ENCODE data around the gene CARMIL1.
A peak's percentile ranks its signal among the peaks of the same experiment; 100 is the strongest.

CARMIL1 gene

DNA sequence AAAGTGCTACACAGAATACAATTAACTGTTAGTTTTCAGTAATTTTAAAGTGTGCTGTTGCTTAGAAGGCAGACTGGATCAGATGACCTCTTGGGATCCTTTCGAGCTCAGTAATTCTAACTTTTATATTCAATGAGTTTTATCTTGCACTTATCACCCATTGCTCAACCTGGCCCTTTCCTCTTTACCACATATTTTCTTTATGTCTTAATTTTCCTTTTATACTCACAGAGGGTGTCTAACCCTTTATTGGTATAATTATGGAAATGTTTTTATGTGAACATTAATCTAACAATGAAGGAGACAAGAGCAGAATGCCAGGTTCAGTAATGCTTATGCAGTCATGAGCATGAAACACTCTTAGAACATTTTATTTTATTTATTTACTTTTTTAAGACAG, 39.7 kb upstream of the CARMIL1 start:
- no peak overlapping the region for H3K4me3 ChIP-seq (replicated peaks; ENCODE audit: low read depth, low read length)
- TF ChIP-seq, protein P1, sequence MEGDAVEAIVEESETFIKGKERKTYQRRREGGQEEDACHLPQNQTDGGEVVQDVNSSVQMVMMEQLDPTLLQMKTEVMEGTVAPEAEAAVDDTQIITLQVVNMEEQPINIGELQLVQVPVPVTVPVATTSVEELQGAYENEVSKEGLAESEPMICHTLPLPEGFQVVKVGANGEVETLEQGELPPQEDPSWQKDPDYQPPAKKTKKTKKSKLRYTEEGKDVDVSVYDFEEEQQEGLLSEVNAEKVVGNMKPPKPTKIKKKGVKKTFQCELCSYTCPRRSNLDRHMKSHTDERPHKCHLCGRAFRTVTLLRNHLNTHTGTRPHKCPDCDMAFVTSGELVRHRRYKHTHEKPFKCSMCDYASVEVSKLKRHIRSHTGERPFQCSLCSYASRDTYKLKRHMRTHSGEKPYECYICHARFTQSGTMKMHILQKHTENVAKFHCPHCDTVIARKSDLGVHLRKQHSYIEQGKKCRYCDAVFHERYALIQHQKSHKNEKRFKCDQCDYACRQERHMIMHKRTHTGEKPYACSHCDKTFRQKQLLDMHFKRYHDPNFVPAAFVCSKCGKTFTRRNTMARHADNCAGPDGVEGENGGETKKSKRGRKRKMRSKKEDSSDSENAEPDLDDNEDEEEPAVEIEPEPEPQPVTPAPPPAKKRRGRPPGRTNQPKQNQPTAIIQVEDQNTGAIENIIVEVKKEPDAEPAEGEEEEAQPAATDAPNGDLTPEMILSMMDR (IDR thresholded peaks at IDR 0.05; ENCODE audit: low read length, missing control alignments) = no peak
- DNase-seq (ENCODE audit: low read depth) = no peak

DNA sequence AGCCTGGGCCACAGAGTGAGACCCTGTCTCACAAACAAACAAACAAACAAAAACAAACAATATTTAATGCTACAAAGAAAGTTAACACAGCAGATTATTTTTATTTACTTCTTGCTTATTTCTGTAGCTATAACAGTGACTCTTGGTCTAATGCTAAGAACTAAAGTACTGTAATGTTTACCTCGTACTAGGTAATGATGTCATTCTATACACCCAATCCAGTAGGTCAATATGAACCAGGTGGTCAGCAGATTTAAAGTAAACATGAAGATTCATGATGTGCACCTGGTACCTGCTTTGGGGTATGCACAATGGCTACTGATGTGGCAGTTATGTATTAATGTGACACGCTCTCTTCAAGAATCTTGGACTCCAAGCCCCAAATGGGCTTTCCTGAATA, 36.6 kb upstream of the CARMIL1 start:
- DNase-seq (ENCODE audit: low read depth) = no peak
- no peak overlapping the region for H3K4me3 ChIP-seq (replicated peaks; ENCODE audit: low read depth, low read length)
- TF ChIP-seq, protein P1 (IDR thresholded peaks at IDR 0.05; ENCODE audit: low read length, missing control alignments) = no peak

DNA sequence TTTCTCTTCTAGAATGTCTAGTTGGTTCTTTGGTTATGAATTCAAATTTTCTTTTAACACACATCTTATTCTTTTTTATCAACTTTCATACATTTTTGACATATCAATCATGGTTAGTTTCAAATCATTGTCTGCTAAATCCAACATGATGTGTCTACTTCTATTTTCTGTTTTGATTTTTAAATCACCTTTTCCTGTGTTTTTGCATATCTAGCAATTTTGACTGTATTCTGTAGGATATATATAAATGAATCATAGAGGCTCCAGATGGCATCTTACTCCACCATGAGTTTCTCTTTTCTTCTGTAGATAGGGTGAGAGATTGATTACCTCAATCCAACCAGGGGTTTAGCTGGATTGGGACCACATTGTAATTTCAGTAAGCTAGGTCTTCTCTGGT, 34.3 kb upstream of the CARMIL1 start:
- DNase-seq (ENCODE audit: low read depth) = no peak
- H3K4me3 ChIP-seq (replicated peaks; ENCODE audit: low read depth, low read length) = no peak overlapping the region
- TF ChIP-seq, protein P1 (IDR thresholded peaks at IDR 0.05; ENCODE audit: low read length, missing control alignments) = no peak

DNA sequence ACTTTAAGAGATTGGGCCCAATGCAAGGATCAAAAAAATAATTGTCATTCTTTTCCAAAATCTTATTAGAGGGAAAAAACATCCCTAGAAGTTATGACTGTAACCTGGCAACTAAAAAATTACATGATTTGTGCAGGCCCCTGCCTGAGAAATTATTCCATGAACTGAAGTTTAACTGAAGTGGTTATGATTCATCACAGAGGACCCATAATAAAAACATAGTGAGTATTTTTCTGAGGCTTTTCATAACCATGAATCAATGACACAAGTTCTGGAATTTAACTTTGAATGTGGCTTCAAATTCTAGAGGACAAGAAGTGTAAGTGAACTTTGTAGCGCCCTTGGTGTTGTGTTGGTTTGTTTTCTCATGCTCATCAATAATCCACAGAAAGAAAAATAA, 31.1 kb upstream of the CARMIL1 start:
- peak; percentile 42 for DNase-seq (ENCODE audit: low read depth)
- TF ChIP-seq, protein P1 (IDR thresholded peaks at IDR 0.05; ENCODE audit: low read length, missing control alignments) = no peak
- H3K4me3 ChIP-seq (replicated peaks; ENCODE audit: low read depth, low read length) = no peak overlapping the region

DNA sequence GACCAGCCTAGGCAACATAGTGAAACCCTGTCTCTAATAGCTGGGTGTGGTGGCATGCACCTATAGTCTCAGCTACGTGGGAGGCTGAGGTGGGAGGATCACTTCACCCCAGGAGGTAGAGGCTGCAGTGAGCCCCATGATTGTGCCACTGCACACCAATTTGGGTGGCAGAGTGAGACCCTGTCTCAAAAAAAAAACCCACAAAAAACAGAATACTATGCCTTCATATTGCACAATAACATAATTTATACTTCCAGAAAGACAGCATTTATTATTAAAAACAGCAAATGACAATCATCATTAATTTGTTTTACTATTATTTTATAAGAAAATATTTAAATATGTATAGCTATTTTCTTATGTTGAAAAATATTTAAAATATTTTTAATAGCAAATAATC, 30.0 kb upstream of the CARMIL1 start:
- H3K4me3 ChIP-seq (replicated peaks; ENCODE audit: low read depth, low read length) = no peak overlapping the region
- TF ChIP-seq, protein P1 (IDR thresholded peaks at IDR 0.05; ENCODE audit: low read length, missing control alignments) = no peak
- no peak for DNase-seq (ENCODE audit: low read depth)

DNA sequence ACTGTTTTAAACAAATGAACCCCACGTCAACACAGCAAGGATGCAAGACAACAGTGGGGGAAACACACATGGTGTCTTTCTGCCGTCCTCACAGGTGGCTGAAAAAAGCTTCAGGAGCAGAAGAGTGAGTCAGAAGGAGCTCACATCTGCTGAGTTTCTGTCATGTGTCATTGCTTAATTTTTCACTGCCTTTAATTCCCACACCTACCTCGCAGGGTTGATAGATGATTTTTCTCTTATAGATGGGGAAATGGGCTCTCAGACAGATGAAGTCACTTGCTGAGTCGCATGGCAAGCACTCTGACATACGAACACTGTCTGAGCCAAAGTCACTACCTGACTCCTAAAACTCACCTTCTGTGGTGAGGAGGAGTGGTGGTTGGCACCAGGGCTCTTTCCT, 28.3 kb upstream of the CARMIL1 start:
- H3K4me3 ChIP-seq (replicated peaks; ENCODE audit: low read depth, low read length) = no peak overlapping the region
- no peak for DNase-seq (ENCODE audit: low read depth)
- TF ChIP-seq, protein P1 (IDR thresholded peaks at IDR 0.05; ENCODE audit: low read length, missing control alignments) = no peak

DNA sequence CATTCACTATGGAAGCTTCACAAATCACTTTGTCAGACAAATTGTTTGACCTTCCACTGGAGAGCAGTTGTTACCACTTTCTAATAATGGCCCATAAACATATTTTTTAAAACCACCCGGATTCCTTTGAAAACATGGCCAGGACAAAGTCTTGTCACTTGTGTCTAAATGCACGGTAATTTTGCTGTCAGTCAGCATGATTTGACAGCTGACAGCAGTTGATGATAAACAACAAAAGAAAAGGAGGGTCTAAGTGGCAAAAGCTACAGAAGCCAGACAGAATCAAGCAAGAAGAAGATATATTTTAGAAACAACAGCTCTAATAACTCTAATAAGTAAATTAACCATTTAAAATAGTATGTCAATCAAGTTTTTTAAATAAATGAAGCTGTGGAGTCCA, 27.7 kb upstream of the CARMIL1 start:
- H3K4me3 ChIP-seq (replicated peaks; ENCODE audit: low read depth, low read length) = no peak overlapping the region
- DNase-seq (ENCODE audit: low read depth) = no peak
- TF ChIP-seq, protein P1 (IDR thresholded peaks at IDR 0.05; ENCODE audit: low read length, missing control alignments) = no peak

Data from fibroblast of pulmonary artery (primary cell).